Measurements from ENCODE around the gene OPCML.
A peak's percentile ranks its signal among the peaks of the same experiment; 100 is the strongest.

The OPCML gene

GRCh38 chr11:133041928-133042882 is 490.1 kb downstream of the OPCML start:
- no peak for DNase-seq (ENCODE audit: low spot score)
- no peak for ATAC-seq (ENCODE audit: low read depth)
- TF ChIP-seq CTCF (IDR thresholded peaks at IDR 0.05; ENCODE audit: poor library complexity, severe bottlenecking), result no peak

GRCh38 chr11:133041181-133041580 is 491.1 kb downstream of the OPCML start:
- Histone ChIP-seq H3K27ac (ENCODE audit: poor library complexity, severe bottlenecking) (peak overlapping the region; percentile 77), H3K4me3 (ENCODE audit: severe bottlenecking) (no peak overlapping the region), H3K36me3 (ENCODE audit: low read depth) (no peaks in the 10 kb centered on the region), H3K4me1 (ENCODE audit: insufficient read depth, poor library complexity, severe bottlenecking) (peaks cover 12% of the 10 kb centered on the region), H3K27me3 (ENCODE audit: insufficient read depth, poor library complexity, severe bottlenecking) (no peaks in the 10 kb centered on the region), H3K9me3 (ENCODE audit: severe bottlenecking) (no peaks in the 10 kb centered on the region)
- ATAC-seq (ENCODE audit: low read depth) (no peak), DNase-seq (ENCODE audit: low spot score) (no peak)
- TF ChIP-seq CTCF (IDR thresholded peaks at IDR 0.05; ENCODE audit: poor library complexity, severe bottlenecking), result no peak

More at GRCh38 chr11:133041928-133042882, 490.1 kb downstream of the OPCML start:
- no peaks in the 10 kb centered on the region for H3K27me3 ChIP-seq (ENCODE audit: insufficient read depth, poor library complexity, severe bottlenecking)
- peaks cover 12% of the 10 kb centered on the region for H3K4me1 ChIP-seq (ENCODE audit: insufficient read depth, poor library complexity, severe bottlenecking)
- H3K9me3 ChIP-seq (ENCODE audit: severe bottlenecking), result no peaks in the 10 kb centered on the region
- no peaks in the 10 kb centered on the region for H3K36me3 ChIP-seq (ENCODE audit: low read depth)
- H3K27ac ChIP-seq (ENCODE audit: poor library complexity, severe bottlenecking), result no peak overlapping the region
- no peak overlapping the region for H3K4me3 ChIP-seq (ENCODE audit: severe bottlenecking)

- Histone ChIP-seq H3K27ac (ENCODE audit: poor library complexity, severe bottlenecking) (peak overlapping the region; percentile 77), H3K4me3 (ENCODE audit: severe bottlenecking) (no peak overlapping the region), H3K4me1 (ENCODE audit: insufficient read depth, poor library complexity, severe bottlenecking) (peaks cover 12% of the 10 kb centered on the region), H3K9me3 (ENCODE audit: severe bottlenecking) (no peaks in the 10 kb centered on the region), H3K36me3 (ENCODE audit: low read depth) (no peaks in the 10 kb centered on the region), H3K27me3 (ENCODE audit: insufficient read depth, poor library complexity, severe bottlenecking) (no peaks in the 10 kb centered on the region)
- TF ChIP-seq CTCF (IDR thresholded peaks at IDR 0.05; ENCODE audit: poor library complexity, severe bottlenecking), result no peak
- DNase-seq (ENCODE audit: low spot score), result peak; percentile 79
- peak; percentile 89 for ATAC-seq (ENCODE audit: low read depth)
Observed at GRCh38 chr11:133040289-133040900, 491.9 kb downstream of the OPCML start.

- TF ChIP-seq CTCF (IDR thresholded peaks at IDR 0.05; ENCODE audit: poor library complexity, severe bottlenecking), result no peak
- peak overlapping the region; percentile 77 for H3K27ac ChIP-seq (ENCODE audit: poor library complexity, severe bottlenecking)
- H3K9me3 ChIP-seq (ENCODE audit: severe bottlenecking), result no peaks in the 10 kb centered on the region
- H3K27me3 ChIP-seq (ENCODE audit: insufficient read depth, poor library complexity, severe bottlenecking), result no peaks in the 10 kb centered on the region
- no peak for DNase-seq (ENCODE audit: low spot score)
- H3K4me1 ChIP-seq (ENCODE audit: insufficient read depth, poor library complexity, severe bottlenecking), result peaks cover 12% of the 10 kb centered on the region
- no peaks in the 10 kb centered on the region for H3K36me3 ChIP-seq (ENCODE audit: low read depth)
- H3K4me3 ChIP-seq (ENCODE audit: severe bottlenecking), result no peak overlapping the region
- peak; percentile 54 for ATAC-seq (ENCODE audit: low read depth)
Observed at GRCh38 chr11:133038850-133039249, 493.5 kb downstream of the OPCML start.
